Suprapubic skin (tissue), 3 donors: ENCODE data around the gene USP5.

ENCODE experiments used
- CTCF ChIP-seq, 2 donors: fragments of 200-600 bp in 1 of 2; fragments of 450-650 bp in 1 of 2; sonication (generic) in 1 of 2; IDR thresholded peaks; one replicate each; pipeline ENCODE4 v1.5.1; 2016 to 2019; ENCODE audit warnings: antibody characterized with exemption in 2 of 2, mild to moderate bottlenecking in 1 of 2, moderate library complexity in 1 of 2
- POLR2A ChIP-seq, 2 donors: fragments of 450-650 bp; IDR thresholded peaks; one replicate each; pipeline ENCODE4 v1.6.1; 2017; ENCODE audit warnings: antibody characterized with exemption in 2 of 2, mild to moderate bottlenecking in 2 of 2, moderate library complexity in 2 of 2

- TF ChIP-seq POLR2A (IDR thresholded peaks at IDR 0.05) (no peak), CTCF (IDR thresholded peaks at IDR 0.05) (no peak)
These were observed 47.5 kb downstream of the USP5 start for GRCh38 chr12:6899427-6899826.
